HG02623 (cell line): ENCODE measurements around the gene EPN2.

Experiments
- ATAC-seq: cut with Tn5 transposase; IDR thresholded peaks from one replicate; pipeline ENCODE4 v1.9.1; 2021; ENCODE audit warnings: moderate library complexity; ENCODE audit not compliant: unreplicated experiment

Gene EPN2

DNA sequence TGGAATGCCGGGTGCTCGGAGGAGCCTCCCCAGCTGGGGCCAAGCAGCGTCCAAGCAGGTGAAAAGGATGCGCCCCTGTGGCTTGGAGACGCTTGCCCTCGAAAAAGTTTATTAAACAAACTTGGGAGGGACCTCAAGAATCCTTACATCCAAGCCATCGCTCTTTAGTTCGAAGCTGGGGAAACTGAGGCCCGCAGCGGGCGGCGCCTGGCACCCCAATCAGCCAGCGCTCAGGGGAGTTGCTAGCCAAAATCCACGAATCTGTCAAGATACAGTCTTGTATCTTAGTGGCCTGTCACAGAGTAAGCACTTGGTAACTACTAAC lies 125.9 kb downstream of the EPN2 start:
- no peak for ATAC-seq

DNA sequence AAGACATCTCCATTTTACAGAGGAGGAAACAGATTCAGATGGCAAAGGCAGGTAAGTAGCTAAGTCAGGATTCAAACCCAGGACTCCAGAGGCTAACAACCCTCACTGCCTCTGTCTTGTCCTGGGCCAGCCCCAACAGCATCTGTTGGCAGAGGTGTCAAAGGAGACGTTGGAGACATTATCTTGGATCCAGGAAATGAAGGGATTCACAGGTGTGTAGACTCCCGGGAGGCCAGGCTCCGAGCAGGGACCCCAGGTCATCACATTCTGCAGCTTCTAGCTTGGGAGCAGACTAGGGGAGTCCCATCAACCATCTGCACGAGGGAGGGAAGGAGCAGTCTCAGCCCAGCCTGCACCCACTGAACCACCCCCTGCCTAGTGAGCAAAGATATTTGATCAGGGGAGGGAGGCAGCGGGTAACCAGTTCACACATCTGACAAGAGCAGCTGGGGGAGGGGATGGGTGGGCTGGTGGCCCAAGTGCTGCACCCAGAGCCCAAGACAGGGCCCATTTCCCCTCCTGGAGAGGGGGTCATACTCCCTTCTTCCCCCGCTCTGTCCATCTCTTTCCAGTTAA lies 126.4 kb downstream of the EPN2 start:
- ATAC-seq, result no peak

DNA sequence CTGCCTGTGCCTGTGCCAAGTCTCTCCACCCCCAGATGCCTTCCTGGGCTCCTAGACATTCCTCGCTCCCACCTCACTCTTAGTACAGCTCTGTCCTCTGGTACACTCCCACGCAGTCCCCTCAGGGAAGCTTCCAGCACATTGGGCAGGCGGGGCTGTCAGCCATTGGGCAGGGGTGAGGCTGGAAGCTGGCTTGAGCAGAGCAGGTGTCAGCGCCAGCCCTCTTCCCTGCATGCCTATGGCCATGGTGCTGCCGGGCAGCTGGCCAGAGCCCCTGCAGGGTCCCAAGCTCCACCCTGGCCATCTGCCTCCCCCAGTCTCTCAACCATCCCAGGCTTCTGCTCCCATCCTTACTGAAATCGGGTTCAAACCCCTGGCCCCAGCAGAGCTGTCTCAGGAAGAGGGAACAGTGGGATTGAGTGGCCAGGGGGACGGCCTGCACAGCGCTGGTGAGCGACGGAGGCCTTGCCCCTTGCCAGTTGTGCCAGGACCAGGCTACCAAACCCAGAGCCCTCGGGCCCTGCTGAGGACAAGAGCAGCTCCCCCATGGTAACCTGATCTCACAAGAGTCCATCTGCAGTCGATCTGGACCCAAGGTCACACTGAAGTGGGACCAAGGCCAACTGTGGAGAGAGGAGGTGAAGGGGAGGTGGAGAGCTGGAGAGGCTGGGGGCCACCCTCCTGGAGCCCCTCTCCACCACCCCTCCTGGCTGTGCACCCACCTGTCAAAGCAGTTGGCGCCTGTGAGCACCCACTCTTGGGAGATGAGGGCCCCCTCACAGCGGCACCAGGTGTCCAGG lies 127.7 kb downstream of the EPN2 start:
- no peak for ATAC-seq

DNA sequence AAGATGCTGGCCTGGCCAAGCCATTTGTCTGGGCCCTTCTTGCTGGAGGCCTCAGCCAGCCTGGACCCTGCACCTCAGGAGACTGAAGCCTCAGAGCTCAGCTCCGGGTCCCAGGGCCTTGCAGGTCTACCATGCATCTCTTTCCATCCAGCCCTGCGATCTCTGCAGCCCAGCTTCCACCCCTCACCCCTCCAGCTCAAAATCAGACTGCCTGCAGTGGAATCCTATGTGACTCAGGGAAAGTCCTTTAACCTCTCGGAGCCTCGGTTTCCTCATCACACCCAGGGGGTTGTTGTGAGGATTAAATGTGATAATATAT lies 128.3 kb downstream of the EPN2 start:
- ATAC-seq, result no peak

DNA sequence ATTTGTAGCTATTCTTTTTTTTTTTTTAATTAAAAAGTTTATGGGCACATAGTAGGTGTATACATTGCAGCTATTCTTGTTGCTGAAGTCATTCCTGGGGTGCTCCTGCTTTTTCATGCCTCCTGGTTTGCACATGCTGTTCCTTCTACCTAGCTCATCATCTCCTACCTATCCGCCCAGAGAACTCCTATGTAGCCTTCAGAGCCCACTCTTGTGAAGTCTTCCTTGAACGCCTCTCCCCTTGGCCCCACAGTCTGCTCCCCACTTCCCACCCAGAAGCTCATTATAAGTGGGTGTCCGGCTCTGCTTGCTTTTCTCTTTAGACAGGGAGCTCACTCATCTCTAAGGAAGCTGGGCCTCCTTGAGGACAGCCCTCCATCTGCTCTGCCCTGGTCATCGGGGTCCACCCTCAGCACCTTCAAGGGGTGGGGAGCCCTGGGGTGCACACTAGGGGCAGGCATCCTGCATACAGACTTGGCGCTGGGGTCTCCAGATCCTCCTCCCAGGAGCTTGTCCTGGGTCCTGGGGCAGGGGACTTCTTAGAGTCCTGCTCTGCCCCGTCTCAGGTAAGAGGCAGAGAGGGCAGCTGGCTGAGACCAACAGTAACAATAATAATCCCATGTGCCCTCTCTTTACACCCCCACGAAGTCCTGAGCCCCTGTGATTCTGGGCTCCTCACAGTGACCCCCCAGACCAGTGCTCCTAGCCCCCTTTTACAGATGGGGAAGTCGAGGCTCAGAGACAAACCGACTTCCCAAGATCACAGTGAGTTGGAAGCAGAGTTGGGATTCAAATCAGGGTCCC lies 128.9 kb downstream of the EPN2 start:
- no peak for ATAC-seq

DNA sequence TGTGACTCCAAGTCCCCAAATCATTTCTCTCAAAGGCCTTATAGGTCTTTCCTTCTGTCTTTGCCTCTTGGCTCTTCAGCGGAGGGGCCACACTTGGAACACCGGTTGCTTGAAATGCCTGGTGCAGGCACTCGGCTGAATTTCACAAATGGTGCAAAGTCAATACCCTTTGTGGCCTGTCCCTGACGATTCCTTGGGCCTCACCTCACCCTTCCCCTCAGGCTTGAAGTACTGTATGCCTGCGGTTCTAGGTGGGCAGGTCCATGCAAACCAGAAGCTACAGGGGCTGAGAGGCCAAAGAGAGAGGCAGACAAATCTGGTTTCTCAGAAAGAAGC lies 129.4 kb downstream of the EPN2 start:
- ATAC-seq, result no peak

DNA sequence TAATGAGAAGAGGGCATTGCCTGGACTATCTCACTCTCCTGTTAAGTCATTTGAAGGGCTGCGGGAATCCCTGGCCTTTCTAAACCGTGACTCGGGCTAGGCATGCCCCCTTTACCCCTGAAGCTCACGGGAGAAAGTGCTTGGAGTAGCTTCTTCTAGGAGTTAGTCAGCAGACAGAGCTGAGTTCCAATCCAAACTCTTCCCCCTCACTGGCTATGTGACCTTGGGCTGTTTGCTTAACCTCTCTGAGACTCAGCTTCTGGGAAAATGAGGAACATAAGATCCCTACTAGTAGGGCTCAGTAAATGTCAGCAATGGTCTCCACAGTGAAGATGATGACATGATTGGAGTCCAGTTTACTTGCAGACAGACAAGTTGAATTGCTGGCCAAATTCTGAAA lies 131.1 kb downstream of the EPN2 start:
- ATAC-seq, result no peak

DNA sequence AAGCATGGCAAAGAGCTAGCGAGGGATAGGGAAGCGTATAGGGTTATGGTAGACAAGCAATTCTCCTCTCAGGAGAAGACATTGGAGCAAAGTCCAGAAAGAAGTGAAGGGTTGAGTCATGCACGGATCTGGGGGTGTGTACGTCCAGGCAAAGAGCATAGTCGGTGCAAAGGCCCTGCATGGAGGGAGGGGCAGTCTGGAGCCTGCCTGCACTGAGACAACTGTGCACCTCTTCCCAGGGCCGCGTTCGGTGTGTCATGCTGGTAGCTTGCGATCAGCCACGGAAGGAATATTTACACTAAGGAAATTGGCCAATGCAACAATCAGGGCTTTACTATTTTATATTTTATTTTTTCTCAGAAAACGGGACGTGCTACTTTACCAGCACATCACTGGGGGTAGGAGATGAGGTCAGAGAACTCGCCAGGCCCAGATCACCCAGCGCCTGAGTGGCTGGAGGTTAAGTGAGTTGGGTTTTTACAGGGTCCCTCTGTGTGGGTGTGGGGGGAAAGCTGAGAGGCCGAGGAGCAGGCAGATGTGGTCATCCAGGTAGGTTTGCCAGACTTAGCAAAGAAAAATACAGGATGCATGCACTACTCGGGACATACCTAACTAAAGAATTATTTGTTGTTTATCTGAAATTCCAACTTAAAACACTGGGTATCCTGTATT lies 132.1 kb downstream of the EPN2 start:
- ATAC-seq, result no peak

DNA sequence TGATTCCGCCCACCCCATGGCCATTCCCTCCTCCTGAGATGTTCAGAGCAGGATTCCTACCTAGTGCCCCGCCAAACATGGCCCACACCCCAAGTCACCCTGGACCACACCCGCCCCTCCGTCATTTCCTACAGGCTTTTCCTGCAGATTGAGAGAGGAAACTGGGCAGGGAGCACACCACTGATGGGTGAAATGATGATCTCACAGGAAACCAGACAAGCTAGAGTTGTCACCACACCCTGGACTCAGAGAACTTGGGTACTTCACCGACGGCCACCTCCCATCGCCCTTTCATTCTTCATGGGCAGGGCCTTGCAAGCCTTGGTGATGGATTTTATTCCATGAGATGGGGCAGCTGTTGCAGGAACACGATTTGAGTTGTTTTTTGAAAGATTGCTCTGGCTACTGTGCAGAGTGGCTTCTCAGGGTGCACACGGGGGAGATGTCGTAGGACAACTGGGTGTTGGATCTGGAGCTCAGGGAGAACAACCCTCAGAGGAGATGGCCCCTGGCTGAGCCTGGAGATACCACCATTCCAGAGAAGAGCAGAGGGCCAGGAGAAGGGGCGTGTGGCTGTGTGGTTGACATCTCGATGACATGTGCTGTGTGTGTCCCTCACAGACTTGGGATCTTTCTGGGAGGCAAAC lies 132.8 kb downstream of the EPN2 start:
- no peak for ATAC-seq

DNA sequence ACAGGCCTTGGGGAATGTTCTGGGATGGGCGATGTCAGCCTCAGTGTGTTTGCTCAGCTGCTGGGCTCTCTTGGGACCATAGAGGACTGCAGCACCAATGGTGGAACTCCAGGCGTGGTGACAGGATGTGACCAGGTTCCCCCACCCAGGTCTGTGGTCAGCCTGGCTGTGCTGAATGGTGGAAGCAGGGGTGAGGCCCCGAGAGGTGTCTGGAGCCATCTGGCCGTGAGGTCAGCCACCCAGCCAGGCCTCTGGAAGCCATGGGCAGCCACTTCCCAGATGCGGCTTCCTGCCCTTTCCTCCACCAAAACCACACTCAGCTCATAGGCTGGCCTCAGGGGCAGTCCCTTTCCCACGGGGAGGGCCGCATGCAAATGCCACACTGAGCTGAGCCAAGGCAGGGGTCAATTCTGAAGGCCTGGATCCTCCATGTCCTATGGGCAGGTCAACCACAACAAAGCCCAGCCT lies 133.4 kb downstream of the EPN2 start:
- ATAC-seq, result no peak

DNA sequence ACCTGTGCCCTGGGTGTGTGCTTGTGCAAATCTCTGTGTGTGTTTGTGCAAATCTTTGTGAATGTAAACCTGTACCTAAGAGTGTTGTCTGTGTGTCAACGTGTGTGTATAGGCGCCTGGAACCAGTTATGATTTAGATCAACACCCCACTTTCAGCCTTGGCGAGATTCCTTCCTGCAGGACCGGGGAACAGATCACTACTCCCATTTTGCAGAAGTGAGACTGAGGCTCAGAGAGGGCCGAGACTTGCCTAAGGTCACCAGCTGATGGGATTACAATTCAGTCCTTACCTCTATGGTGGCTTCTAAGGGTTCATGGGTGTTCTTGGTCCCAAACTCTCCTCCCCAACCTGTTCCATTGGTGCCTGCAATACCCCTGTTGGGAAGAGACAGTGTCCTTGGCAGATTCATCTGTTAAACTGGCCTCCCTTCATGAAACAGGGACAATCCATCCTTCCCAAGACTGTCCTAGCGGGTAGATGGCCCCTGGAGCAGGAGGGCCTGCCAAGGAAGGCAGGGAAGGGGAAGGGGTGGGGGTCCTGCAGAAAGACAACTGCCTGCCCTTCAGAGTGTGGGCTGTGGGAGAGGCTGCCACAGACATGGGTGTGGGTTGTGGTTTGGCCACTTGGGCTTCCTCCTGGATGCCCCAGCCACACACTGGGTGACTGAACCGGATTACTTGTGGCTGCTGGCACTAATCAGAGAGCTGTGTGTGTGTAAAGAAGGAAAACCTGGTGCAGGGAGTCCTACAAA lies 134.3 kb downstream of the EPN2 start:
- ATAC-seq, result no peak

DNA sequence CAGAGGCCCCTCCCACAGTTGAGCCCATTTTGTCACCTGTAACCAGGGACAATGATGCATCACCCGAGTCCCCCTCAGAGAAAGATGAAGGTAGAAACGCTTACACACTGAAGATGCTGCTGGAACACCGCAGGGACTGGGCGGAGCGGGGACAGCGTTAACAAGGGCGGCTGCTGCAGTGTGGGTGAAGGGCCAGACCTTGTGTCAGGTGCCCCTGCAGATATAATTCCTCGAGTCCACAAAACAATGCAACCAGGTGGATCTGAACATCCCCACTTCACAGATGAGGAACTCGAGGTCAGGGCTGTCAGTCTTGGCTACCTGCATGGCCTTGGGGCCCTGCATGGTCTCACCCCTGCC lies 134.8 kb downstream of the EPN2 start:
- ATAC-seq, result no peak

DNA sequence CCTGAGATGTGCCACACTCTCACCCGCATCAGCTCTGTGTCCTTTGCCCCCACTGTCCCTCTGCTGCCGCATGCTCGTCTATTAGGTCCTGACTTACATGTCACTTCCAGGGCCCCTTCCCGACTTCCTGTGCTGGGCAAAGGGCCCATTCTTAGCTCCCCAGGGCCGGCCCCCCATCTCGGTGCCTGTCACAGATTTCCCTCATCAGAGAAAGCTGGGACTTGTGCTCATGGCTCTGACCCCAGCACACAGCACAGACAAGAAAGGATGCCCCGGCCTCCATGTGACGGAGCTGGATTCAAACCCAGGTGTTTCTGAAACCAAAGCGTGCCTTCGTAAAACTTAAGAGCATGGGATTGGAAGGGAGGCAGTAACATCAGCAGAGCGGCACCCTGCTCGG lies 135.3 kb downstream of the EPN2 start:
- ATAC-seq, result no peak

DNA sequence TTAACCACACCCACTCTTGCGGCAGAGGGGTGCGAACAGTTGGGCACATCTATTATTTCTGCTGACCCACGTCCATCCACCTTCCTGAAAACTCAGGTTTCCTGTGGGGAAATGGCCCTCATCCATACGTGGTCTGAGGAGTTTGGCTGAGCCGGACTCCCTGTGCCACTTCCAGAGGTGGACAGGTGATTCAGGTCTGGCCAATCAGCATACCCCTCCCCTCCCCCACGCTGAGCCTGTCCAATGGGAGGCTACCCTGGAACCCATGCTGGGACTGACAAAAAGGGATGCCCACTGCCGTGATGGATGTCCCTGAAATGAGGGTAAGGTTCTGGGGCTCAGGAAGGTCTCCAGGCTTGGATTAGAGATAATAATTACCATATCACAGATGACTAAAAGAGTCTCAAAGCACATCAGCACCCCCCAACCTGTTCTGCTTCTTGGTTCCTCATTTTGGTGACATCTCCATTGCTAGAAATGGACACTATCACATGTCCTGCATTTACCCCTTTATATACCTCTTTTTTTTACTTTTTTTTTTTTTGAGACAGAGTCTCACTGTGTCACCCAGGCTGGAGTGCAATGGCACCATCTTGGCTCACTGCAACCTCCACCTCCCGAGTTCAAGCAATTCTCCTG lies 135.8 kb downstream of the EPN2 start:
- no peak for ATAC-seq

DNA sequence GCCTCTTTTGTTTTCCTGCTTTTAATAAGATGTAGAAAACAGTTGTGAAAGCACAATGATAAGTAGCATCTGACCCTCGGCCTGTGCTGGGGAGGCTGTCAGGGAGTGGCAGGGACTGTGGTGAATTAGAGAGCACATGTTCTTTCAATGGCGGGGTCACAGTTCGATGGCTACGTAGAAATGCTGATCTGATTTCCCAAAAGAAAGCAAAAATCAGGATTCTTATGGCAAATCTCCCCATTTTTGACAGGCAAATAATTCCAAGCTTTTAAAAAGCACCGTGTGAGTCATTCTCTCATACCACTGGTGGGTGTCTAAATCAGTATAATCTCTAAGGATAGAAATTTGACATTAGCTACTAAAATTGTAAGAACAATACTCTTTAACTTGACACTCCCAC lies 137.0 kb downstream of the EPN2 start:
- no peak for ATAC-seq

DNA sequence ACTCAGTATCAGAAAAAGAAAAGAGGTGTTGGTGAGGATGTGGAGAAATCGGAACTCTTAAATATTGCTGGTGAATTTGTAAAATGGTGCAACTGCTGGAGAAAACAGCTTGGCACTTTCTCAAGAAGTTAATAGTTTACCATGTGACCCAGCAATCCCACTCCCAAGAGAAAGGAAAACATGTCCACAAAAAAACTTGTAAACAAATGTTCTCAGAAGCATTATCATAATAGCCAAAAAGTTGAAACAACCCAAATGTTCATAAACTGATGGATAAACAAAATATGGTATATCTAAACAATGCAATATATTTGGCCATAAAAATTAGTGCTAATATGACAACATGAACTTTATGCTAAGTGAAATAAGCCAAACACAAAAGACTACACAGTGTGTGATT lies 138.6 kb downstream of the EPN2 start:
- ATAC-seq, result no peak

DNA sequence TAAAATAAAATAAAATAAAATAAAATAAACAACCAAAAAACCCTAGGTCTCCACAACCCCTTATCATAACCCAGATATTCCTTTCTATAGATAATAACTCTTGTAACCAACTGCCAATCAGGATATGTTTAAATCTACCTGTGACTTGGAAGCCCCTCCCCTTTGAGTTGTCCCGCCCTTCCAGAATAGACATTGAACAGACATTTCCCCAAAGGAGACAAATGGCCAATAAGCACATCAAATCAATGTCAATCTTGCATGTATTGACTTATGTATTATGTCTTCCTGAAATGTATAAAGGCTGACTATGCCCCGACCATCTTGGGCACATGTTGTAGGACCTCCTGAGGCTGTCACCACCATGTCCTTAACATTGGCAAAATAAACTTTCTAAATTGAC lies 139.6 kb downstream of the EPN2 start:
- ATAC-seq, result no peak

DNA sequence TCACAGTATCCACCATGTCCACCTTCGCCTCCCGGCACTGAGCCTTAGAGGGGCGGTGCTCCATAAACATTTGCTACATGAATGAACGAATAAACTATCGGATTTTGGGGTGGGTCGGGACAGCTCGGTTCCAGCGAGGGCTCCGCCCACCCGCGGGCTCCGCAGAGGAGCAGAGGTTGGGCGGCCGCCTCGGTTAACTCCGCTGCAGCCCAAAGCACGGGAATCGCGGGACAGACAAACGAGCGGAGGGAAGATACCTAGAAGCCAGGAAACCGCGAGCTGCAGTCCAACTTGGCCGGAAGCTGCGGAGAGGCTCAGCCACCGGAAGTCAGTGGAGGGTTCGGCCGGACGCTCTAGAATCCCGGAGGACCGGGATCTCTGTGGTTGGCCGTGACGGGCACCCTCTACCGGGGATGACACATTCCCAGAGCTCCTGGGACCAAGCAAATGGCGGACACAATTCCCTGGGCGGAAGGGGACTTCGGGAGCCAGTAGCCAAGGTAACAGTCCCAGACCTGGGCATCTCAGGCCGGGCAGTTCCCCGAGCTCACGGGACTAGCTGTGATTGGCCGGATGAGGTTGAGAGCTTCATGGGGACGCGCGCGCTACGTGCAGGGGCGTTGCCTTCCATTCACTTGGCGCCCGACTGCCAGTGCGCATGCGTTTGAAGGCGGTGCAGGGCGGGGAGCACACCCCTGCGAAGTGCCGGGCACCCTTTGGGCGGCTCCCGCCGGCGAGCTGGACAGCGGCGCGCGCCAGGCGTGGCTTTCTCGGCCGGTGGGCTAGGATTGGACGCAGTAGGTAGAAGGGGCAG lies 140.6 kb downstream of the EPN2 start:
- ATAC-seq, result peak; percentile 92
